Muscle layer of duodenum (tissue), 2 donors: ENCODE results near the gene MYH6.

ENCODE experiments used
- H3K27ac ChIP-seq: one replicate; pipeline ENCODE4 v1.7.0; 2013; ENCODE audit warnings: mild to moderate bottlenecking, low read length
- H3K27me3 ChIP-seq: one replicate; pipeline ENCODE4 v1.7.0; 2013; ENCODE audit warnings: low read depth, mild to moderate bottlenecking, control low read depth, low read length
- H3K36me3 ChIP-seq, 2 donors: one replicate each; pipeline ENCODE4 v1.7.0; 2013; ENCODE audit warnings: low read length in 2 of 2, control low read depth in 1 of 2, mild to moderate bottlenecking in 1 of 2; ENCODE audit not compliant: insufficient read depth in 2 of 2, control insufficient read depth in 1 of 2
- H3K4me1 ChIP-seq, 2 donors: one replicate each; pipeline ENCODE4 v1.7.0; 2013; ENCODE audit warnings: low read length in 2 of 2, mild to moderate bottlenecking in 2 of 2, control low read depth in 1 of 2, moderate library complexity in 1 of 2; ENCODE audit not compliant: insufficient read depth in 2 of 2, control insufficient read depth in 1 of 2
- H3K4me3 ChIP-seq, 2 donors: one replicate each; pipeline ENCODE4 v1.7.0; 2013; ENCODE audit warnings: low read length in 2 of 2, low read depth in 1 of 2, mild to moderate bottlenecking in 1 of 2
- H3K9me3 ChIP-seq, 2 donors: one replicate each; pipeline ENCODE4 v1.7.0; 2013; ENCODE audit warnings: low read length in 2 of 2, control low read depth in 1 of 2, mild to moderate bottlenecking in 1 of 2; ENCODE audit not compliant: control insufficient read depth in 1 of 2
- donor health status: healthy.

MYH6 gene

GRCh38 chr14:23348297-23348655 lies 59.8 kb downstream of the MYH6 start:
- H3K27ac ChIP-seq, result no peak overlapping the region
- no peak overlapping the region for H3K4me3 ChIP-seq
- peaks cover 6% of the 10 kb centered on the region for H3K27me3 ChIP-seq
- peaks cover 0 to 6% of the 10 kb centered on the region in 2 donors for H3K36me3 ChIP-seq
- H3K4me1 ChIP-seq, result peaks cover 0 to 10% of the 10 kb centered on the region in 2 donors
- no peaks in the 10 kb centered on the region for H3K9me3 ChIP-seq

GRCh38 chr14:23347406-23348296 lies 60.4 kb downstream of the MYH6 start:
- Histone ChIP-seq H3K36me3 (peaks cover 0 to 6% of the 10 kb centered on the region in 2 donors), H3K9me3 (no peaks in the 10 kb centered on the region), H3K4me1 (peaks cover 0 to 10% of the 10 kb centered on the region in 2 donors), H3K27me3 (peaks cover 6% of the 10 kb centered on the region), H3K27ac (no peak overlapping the region), H3K4me3 (no peak overlapping the region)

DNA sequence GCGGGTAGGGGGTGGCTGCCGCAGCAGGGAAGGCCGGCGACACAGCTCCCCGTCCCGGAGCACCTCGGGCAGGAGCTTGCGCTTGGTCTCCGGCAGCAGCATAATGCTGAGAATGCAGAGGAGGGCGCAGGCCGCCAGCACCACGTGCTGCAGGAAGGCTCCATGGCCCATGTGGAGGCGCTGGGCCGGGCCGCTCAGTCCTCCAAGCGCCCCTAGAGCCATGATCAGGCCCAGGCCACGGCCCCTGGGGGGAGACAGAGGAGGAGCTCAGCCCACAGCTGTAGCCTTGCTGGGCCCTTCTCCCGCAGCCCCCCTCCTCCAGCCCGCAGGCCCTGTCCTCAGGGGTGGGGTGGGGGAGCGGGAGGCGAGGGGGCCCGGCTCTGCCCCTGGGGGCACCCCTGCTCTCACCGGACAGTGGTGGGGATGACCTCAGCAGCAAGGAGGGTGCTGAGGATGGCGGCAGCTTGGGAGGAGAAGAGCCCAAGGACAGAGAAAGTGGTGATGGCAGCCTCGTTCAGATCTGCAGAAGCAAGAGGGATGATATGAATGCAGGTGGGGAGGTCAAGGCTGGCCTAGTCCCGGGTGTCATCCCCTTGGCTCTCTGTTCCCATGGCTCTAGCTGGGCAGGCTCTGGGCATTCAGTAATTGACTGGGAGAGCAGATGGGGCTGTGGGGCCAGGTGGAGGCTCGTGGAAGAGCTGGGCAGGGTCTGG lies 61.2 kb downstream of the MYH6 start:
- Histone ChIP-seq H3K27me3 (peaks cover 3% of the 10 kb centered on the region), H3K36me3 (peaks cover 0 to 6% of the 10 kb centered on the region in 2 donors), H3K9me3 (no peaks in the 10 kb centered on the region), H3K27ac (no peak overlapping the region), H3K4me3 (no peak overlapping the region), H3K4me1 (peaks cover 0 to 4% of the 10 kb centered on the region in 2 donors)

- Histone ChIP-seq H3K27me3 (no peaks in the 10 kb centered on the region), H3K4me1 (no peaks in the 10 kb centered on the region), H3K27ac (no peak overlapping the region)
Measured at GRCh38 chr14:23345987-23346692, 61.9 kb downstream of the MYH6 start.

DNA sequence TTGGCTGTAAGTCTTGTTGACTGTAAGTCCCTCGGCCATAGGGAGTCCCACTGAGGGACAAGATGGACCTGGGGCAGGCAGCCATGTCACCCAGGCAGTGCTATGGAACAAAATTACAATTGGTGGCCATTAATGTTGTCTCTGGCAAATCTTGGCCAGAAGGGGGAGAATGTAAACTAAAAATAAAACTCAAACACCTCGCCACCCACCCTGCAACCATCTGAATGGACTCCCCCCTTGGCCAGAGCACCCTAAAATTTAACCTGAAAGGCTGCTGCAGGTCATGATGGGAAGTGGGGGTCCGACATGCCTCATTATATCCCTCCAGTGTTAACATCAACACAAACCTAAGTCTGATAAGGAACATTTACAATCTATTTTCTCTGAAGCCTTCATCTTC lies 63.6 kb downstream of the MYH6 start:
- Histone ChIP-seq H3K9me3 (no peaks in the 10 kb centered on the region), H3K27ac (no peak overlapping the region), H3K36me3 (peaks cover 0 to 6% of the 10 kb centered on the region in 2 donors), H3K4me3 (no peak overlapping the region), H3K4me1 (no peaks in the 10 kb centered on the region), H3K27me3 (no peaks in the 10 kb centered on the region)

More at GRCh38 chr14:23345987-23346692, 61.9 kb downstream of the MYH6 start:
- no peaks in the 10 kb centered on the region for H3K9me3 ChIP-seq
- H3K36me3 ChIP-seq, result peaks cover 0 to 6% of the 10 kb centered on the region in 2 donors
- no peak overlapping the region for H3K4me3 ChIP-seq

- H3K9me3 ChIP-seq, result no peaks in the 10 kb centered on the region
- H3K27ac ChIP-seq, result no peak overlapping the region
- H3K27me3 ChIP-seq, result no peaks in the 10 kb centered on the region
- no peak overlapping the region for H3K4me3 ChIP-seq
- H3K4me1 ChIP-seq, result no peaks in the 10 kb centered on the region
- H3K36me3 ChIP-seq, result no peaks in the 10 kb centered on the region
Measured at GRCh38 chr14:23339506-23340268, 68.4 kb downstream of the MYH6 start.

DNA sequence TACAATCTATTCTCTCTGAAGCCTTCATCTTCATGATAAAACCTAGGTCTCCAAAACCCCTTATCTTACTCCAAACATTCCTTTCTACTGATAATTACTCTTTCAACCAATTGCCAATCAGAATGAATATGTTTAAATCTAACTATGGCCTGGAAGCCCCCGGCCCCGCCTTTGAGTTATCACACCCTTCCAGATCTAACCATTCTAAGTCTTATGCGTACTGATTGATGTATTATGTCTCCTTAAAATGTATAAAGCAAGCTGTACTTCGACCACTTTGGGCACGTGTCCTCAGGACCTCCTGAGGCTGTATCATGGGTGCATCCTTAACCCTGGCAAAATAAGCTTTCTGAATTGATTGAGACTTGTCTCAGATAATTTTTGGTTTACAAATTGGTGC lies 72.5 kb downstream of the MYH6 start:
- Histone ChIP-seq H3K27me3 (no peaks in the 10 kb centered on the region), H3K4me1 (no peaks in the 10 kb centered on the region), H3K4me3 (no peak overlapping the region), H3K9me3 (no peaks in the 10 kb centered on the region), H3K36me3 (no peaks in the 10 kb centered on the region), H3K27ac (no peak overlapping the region)
